ENCODE results near the gene NCEH1.

DNA sequence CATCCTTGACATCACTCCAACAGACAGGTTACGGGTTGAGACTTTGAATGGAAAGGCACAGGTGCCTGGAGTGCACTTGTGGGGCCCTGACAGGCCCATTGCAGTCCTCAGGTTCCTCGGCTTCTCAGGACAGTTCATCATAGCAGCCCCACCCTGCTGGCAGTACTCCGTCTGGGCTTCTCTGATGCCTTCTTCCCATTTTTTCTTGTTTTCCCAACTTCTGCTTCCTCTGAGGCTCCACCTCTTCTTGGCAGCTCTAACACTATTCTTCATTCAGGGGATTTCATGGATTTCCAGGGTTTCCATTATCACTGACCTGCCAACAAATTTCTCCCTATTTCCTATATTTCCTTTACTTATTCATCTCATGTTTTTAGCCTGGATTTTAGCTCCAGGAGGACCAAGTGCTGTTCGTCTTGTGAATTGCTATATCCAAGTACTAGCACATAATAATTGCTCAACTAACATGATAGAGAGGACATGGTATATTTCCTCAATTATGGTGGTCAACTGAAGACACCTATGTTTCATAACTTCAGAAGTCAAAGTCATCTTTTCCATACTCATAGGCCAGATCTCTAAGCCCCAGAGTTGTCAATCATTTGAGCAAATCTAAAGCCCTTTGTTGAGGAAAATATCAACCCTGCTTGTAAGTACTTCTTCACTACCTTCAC lies 16.2 kb downstream of the NCEH1 start:
- TF ChIP-seq, protein P1, sequence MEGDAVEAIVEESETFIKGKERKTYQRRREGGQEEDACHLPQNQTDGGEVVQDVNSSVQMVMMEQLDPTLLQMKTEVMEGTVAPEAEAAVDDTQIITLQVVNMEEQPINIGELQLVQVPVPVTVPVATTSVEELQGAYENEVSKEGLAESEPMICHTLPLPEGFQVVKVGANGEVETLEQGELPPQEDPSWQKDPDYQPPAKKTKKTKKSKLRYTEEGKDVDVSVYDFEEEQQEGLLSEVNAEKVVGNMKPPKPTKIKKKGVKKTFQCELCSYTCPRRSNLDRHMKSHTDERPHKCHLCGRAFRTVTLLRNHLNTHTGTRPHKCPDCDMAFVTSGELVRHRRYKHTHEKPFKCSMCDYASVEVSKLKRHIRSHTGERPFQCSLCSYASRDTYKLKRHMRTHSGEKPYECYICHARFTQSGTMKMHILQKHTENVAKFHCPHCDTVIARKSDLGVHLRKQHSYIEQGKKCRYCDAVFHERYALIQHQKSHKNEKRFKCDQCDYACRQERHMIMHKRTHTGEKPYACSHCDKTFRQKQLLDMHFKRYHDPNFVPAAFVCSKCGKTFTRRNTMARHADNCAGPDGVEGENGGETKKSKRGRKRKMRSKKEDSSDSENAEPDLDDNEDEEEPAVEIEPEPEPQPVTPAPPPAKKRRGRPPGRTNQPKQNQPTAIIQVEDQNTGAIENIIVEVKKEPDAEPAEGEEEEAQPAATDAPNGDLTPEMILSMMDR (conservative IDR thresholded peaks at IDR 0.05; ENCODE audit: low read depth, low read length): no peak
- no peak for TF ChIP-seq RCOR1 (IDR thresholded peaks at IDR 0.05; ENCODE audit: insufficient replicate concordance, low read length)
- no peak for TF ChIP-seq CHD1 (IDR thresholded peaks at IDR 0.05; ENCODE audit: low read depth, low read length)
- TF ChIP-seq MAFK (IDR thresholded peaks at IDR 0.05; ENCODE audit: low read depth, low read length): no peak
- TF ChIP-seq MAZ (IDR thresholded peaks at IDR 0.05; ENCODE audit: borderline replicate concordance, low read depth, low read length): no peak

Data from IMR-90 (cell line).